WTC11 (cell line): ENCODE measurements around the gene TBCB.

Source experiments
- ARID4B ChIP-seq: sonication (generic); formaldehyde crosslinking; IDR thresholded peaks from 2 replicates; pipeline ENCODE4 v1.8.0; 2023; ENCODE audit warnings: missing genetic modification reagents, mild to moderate bottlenecking, borderline replicate concordance
- CBFB ChIP-seq: sonication (generic); formaldehyde crosslinking; IDR thresholded peaks from 2 replicates; pipeline ENCODE4 v1.8.1; 2022; ENCODE audit warnings: mild to moderate bottlenecking, low read depth, missing genetic modification reagents
- CTCF ChIP-seq: fragments of 200-600 bp; IDR thresholded peaks from 2 replicates; pipeline ENCODE4 v1.8.0; 2022; ENCODE audit warnings: antibody characterized with exemption
- FOXK1 ChIP-seq: sonication (generic); formaldehyde crosslinking; IDR thresholded peaks from 2 replicates; pipeline ENCODE4 v1.8.0; 2022; ENCODE audit warnings: mild to moderate bottlenecking, moderate library complexity, missing genetic modification reagents
- IRF1 ChIP-seq: sonication (generic); formaldehyde crosslinking; IDR thresholded peaks from 2 replicates; pipeline ENCODE4 v1.8.0; 2023; ENCODE audit warnings: missing genetic modification reagents
- KAT7 ChIP-seq: sonication (generic); formaldehyde crosslinking; IDR thresholded peaks from 2 replicates; pipeline ENCODE4 v1.8.1; 2023; ENCODE audit warnings: missing genetic modification reagents, mild to moderate bottlenecking, borderline replicate concordance
- MAX ChIP-seq: sonication (generic); formaldehyde crosslinking; IDR thresholded peaks from 2 replicates; pipeline ENCODE4 v1.8.0; 2022; ENCODE audit warnings: mild to moderate bottlenecking, missing genetic modification reagents
- NR1H2 ChIP-seq: sonication (generic); formaldehyde crosslinking; IDR thresholded peaks from 2 replicates; pipeline ENCODE4 v1.9.0; 2021; ENCODE audit warnings: mild to moderate bottlenecking, moderate library complexity, missing genetic modification reagents
- PRDM15 ChIP-seq: sonication (generic); formaldehyde crosslinking; IDR thresholded peaks from 2 replicates; pipeline ENCODE4 v1.8.0; 2022; ENCODE audit warnings: missing genetic modification reagents
- RELA ChIP-seq: sonication (generic); formaldehyde crosslinking; IDR thresholded peaks from 2 replicates; pipeline ENCODE4 v1.8.1; 2022; ENCODE audit warnings: missing genetic modification reagents, mild to moderate bottlenecking, borderline replicate concordance
- STAT6 ChIP-seq: sonication (generic); formaldehyde crosslinking; conservative IDR thresholded peaks from 2 replicates; pipeline ENCODE4 v1.8.1; 2023; ENCODE audit warnings: mild to moderate bottlenecking, low read depth, missing genetic modification reagents, moderate library complexity
- USF2 ChIP-seq: sonication (generic); formaldehyde crosslinking; IDR thresholded peaks from 2 replicates; pipeline ENCODE4 v1.8.1; 2023; ENCODE audit warnings: mild to moderate bottlenecking, missing genetic modification reagents, moderate library complexity
- ZNF281 ChIP-seq: sonication (generic); formaldehyde crosslinking; IDR thresholded peaks from 2 replicates; pipeline ENCODE4 v1.8.0; 2023; ENCODE audit warnings: mild to moderate bottlenecking, missing genetic modification reagents
- ZNF425 ChIP-seq: fragments of 250-450 bp; sonication (Bioruptor Pico); conservative IDR thresholded peaks from 2 replicates; pipeline ENCODE4 v1.9.0; 2021; ENCODE audit warnings: mild to moderate bottlenecking

- TF ChIP-seq MAX (CRISPR knock-in tag), result no peak
- no peak for TF ChIP-seq CTCF
- TF ChIP-seq ZNF425, result no peak
- TF ChIP-seq STAT6 (CRISPR knock-in tag), result no peak
- TF ChIP-seq USF2, result no peak
- no peak for TF ChIP-seq RELA (CRISPR knock-in tag)
- TF ChIP-seq IRF1 (CRISPR knock-in tag), result no peak
- no peak for TF ChIP-seq NR1H2 (CRISPR knock-in tag)
- TF ChIP-seq PRDM15 (CRISPR knock-in tag), result no peak
- TF ChIP-seq ARID4B (CRISPR knock-in tag), result no peak
- no peak for TF ChIP-seq KAT7 (CRISPR knock-in tag)
- no peak for TF ChIP-seq ZNF281 (CRISPR knock-in tag)
- no peak for TF ChIP-seq FOXK1 (CRISPR knock-in tag)
- no peak for TF ChIP-seq CBFB (CRISPR knock-in tag)
Observed at GRCh38 chr19:36142496-36142895, 27.2 kb downstream of the TBCB start.
